Astrocyte of the cerebellum (primary cell): ENCODE measurements around the gene KLHL17.
A peak's percentile ranks its signal among the peaks of the same experiment; 100 is the strongest.

Experiments used
- DNase-seq: peaks from one replicate; pipeline ENCODE4 v3.0.0-alpha.2; 2011; ENCODE audit warnings: low read depth
- H3K4me3 ChIP-seq: 2 replicates; pipeline ENCODE4 v1.5.1; 2011; ENCODE audit warnings: mild to moderate bottlenecking, low read depth, low read length, moderate library complexity
- CTCF ChIP-seq: IDR thresholded peaks from 2 replicates; pipeline ENCODE4 v1.5.1; 2012; ENCODE audit warnings: low read length, low read depth, moderate library complexity, mild to moderate bottlenecking; ENCODE audit errors: missing control alignments
- in situ Hi-C: cut with HindIII; loops from 2 replicates; pipeline ENCODE4 v1.10.0; 2017; ENCODE audit warnings: low sequenced_read_pairs

KLHL17 gene

GRCh38 chr1:952603-953002 lies 7.8 kb upstream of the KLHL17 start:
- no peak for TF ChIP-seq CTCF
- no peak for DNase-seq
- no peak overlapping the region for H3K4me3 ChIP-seq
- in situ Hi-C loops: no loop called here

- in situ Hi-C loops: no loop called here
- no peak overlapping the region for H3K4me3 ChIP-seq
- no peak for DNase-seq
- no peak for TF ChIP-seq CTCF
Observed at GRCh38 chr1:953524-954320, 6.7 kb upstream of the KLHL17 start.

GRCh38 chr1:954927-955326 lies 5.5 kb upstream of the KLHL17 start:
- DNase-seq: no peak
- TF ChIP-seq CTCF: no peak
- H3K4me3 ChIP-seq: no peak overlapping the region
- in situ Hi-C loops: no loop called here

- TF ChIP-seq CTCF: no peak
- in situ Hi-C loops: no loop called here
- H3K4me3 ChIP-seq: no peak overlapping the region
- no peak for DNase-seq
Observed at GRCh38 chr1:955474-955873, 4.9 kb upstream of the KLHL17 start.

- no peak for TF ChIP-seq CTCF
Observed at GRCh38 chr1:956636-957035, 3.7 kb upstream of the KLHL17 start.

GRCh38 chr1:958823-959730 lies 1.3 kb upstream of the KLHL17 start, which contains the start of gene NOC2L:
Gene NOC2L, minus strand, starts transcription at chr1:959256. Its CDS starts 16 bp downstream, at chr1:959240.
- TF ChIP-seq CTCF: no peak
- peak; percentile 42 for DNase-seq
- H3K4me3 ChIP-seq: peak within 1 kb of the TSS; percentile 98
- in situ Hi-C loops: no loop called here

More at GRCh38 chr1:956636-957035, 3.7 kb upstream of the KLHL17 start:
- in situ Hi-C loops: no loop called here
- no peak overlapping the region for H3K4me3 ChIP-seq
- DNase-seq: no peak
